Panc1 (cell line): ENCODE measurements around the gene ARHGEF28. TPM values are rescaled to one million over a fixed set of nuclear protein-coding genes. Genes with fewer than 3 reads are reported as not detected.

Experiments used
- ATAC-seq: fragments of 200-7000 bp; cut with Tn5 transposase; 2 replicates; pipeline ENCODE4 v1.9.1; 2020; ENCODE audit warnings: mild to moderate bottlenecking, moderate library complexity
- BruUV-seq: library from RNA; stranded (reverse); fragments of 400-500 nt; replicated peaks from 2 replicates; lab custom pipeline; 2021; lab: Mats Ljungman, UMichigan
- CTCF ChIA-PET: fragments of 300-600 bp; sonication (Branson Sonifier 250); formaldehyde crosslinking; loops from one replicate; lab custom pipeline; 2022; ENCODE audit warnings: antibody characterized with exemption; lab: Charles Lee
- POLR2A ChIA-PET: fragments of 300-600 bp; sonication (Branson Sonifier 250); formaldehyde crosslinking; loops from one replicate; lab custom pipeline; 2022; ENCODE audit warnings: antibody characterized with exemption; lab: Charles Lee
- DNase-seq: peaks from one replicate; pipeline ENCODE4 v3.0.0-alpha.2; 2010; ENCODE audit warnings: low read depth, low spot score
- H3K27ac ChIP-seq: 2 replicates; pipeline ENCODE4 v1.5.1; 2011; ENCODE audit warnings: mild to moderate bottlenecking, low read length, inconsistent platforms
- H3K27me3 ChIP-seq: fragments of 200-500 bp; sonication (Bioruptor generic); 2 replicates; pipeline ENCODE4 v1.6.0; 2014; ENCODE audit warnings: low read length, inconsistent platforms; ENCODE audit not compliant: control insufficient read depth, insufficient read depth
- H3K36me3 ChIP-seq: fragments of 200-500 bp; sonication (Bioruptor generic); 2 replicates; pipeline ENCODE4 v1.5.1; 2014; ENCODE audit warnings: inconsistent platforms, mild to moderate bottlenecking, low read length, moderate library complexity; ENCODE audit not compliant: control insufficient read depth, insufficient read depth
- H3K4me1 ChIP-seq: 2 replicates; pipeline ENCODE4 v1.5.1; 2011; ENCODE audit warnings: inconsistent platforms, mild to moderate bottlenecking, low read length, moderate library complexity; ENCODE audit not compliant: control insufficient read depth, insufficient read depth
- H3K4me3 ChIP-seq, 2 experiments: 2 replicates each; pipeline ENCODE4 v1.5.1; 2011 to 2012; ENCODE audit warnings: low read depth in 2 of 2, low read length in 2 of 2, mild to moderate bottlenecking in 2 of 2, inconsistent platforms in 1 of 2, moderate library complexity in 1 of 2
- H3K9me3 ChIP-seq: fragments of 200-500 bp; sonication (Bioruptor generic); 2 replicates; pipeline ENCODE4 v1.5.1; 2014; ENCODE audit warnings: low read depth, mild to moderate bottlenecking, inconsistent platforms, low read length, moderate library complexity; ENCODE audit not compliant: control insufficient read depth, insufficient read depth
- CTCF ChIP-seq: fragments of 450-650 bp; IDR thresholded peaks from 2 replicates; pipeline ENCODE4 v1.5.1; 2017; ENCODE audit warnings: mild to moderate bottlenecking
- POLR2AphosphoS5 ChIP-seq: IDR thresholded peaks from 2 replicates; pipeline ENCODE4 v1.6.1; 2012; ENCODE audit warnings: mild to moderate bottlenecking, low read depth, low read length, moderate library complexity
- SIN3A ChIP-seq: IDR thresholded peaks from 2 replicates; pipeline ENCODE4 v1.6.1; 2012; ENCODE audit warnings: low read depth, mild to moderate bottlenecking, low read length, moderate library complexity, borderline replicate concordance; ENCODE audit not compliant: insufficient read depth
- TCF7L2 ChIP-seq: IDR thresholded peaks from 2 replicates; pipeline ENCODE4 v1.6.1; 2011; ENCODE audit warnings: mild to moderate bottlenecking, low read depth, low read length, inconsistent platforms
- in situ Hi-C: cut with HindIII; loops from 2 replicates; pipeline ENCODE4 v1.10.0; 2016; ENCODE audit warnings: low sequenced_read_pairs, low pct_unique_long_range_greater_than_20kb
- intact Hi-C: fragments of 100-400 bp; cut with micrococcal nuclease; formaldehyde crosslinking; loops from one replicate; pipeline ENCODE4 v1.10.0; 2022; ENCODE audit not compliant: unreplicated experiment
- total RNA-seq: library from RNA; stranded (reverse); gene quantifications from one replicate; pipeline ENCODE4 v1.2.1, GENCODE V29; 2021; ENCODE audit not compliant: unreplicated experiment
- TF ChIP-seq, protein P1 (sequence below), 2 experiments: IDR thresholded peaks; 2 replicates each; pipeline ENCODE4 v1.6.1; 2011 to 2012; ENCODE audit warnings: low read depth in 2 of 2, control low read depth in 1 of 2, low read length in 1 of 2, mild to moderate bottlenecking in 1 of 2, moderate library complexity in 1 of 2; ENCODE audit not compliant: insufficient read depth in 1 of 2

Gene ARHGEF28
- total RNA-seq, 1 experiment from 2014 or later = 34.8 TPM

DNA sequence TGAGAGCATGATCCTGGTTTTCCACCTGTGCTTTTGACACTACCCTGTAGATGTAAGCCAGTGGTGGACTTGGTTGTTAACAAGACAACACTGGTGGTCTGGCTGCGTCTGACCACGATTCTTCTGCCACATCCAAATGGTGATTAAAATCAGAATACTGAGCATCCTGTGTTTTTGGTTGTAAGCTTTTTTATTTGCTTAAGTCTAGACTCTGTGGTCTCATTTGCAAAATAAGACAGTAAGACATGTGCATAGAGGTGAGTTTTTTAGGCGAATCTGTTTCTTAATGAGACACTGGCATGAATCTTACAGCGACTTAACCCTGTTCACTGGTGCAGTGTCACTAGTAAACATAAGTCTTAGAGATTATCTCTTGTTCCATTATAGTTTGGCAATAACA, 165.4 kb downstream of the ARHGEF28 start:
- intact Hi-C loops (no loop called here), in situ Hi-C loops (no loop called here)
- H3K4me1 ChIP-seq = no peaks in the 10 kb centered on the region
- TF ChIP-seq, protein P1, sequence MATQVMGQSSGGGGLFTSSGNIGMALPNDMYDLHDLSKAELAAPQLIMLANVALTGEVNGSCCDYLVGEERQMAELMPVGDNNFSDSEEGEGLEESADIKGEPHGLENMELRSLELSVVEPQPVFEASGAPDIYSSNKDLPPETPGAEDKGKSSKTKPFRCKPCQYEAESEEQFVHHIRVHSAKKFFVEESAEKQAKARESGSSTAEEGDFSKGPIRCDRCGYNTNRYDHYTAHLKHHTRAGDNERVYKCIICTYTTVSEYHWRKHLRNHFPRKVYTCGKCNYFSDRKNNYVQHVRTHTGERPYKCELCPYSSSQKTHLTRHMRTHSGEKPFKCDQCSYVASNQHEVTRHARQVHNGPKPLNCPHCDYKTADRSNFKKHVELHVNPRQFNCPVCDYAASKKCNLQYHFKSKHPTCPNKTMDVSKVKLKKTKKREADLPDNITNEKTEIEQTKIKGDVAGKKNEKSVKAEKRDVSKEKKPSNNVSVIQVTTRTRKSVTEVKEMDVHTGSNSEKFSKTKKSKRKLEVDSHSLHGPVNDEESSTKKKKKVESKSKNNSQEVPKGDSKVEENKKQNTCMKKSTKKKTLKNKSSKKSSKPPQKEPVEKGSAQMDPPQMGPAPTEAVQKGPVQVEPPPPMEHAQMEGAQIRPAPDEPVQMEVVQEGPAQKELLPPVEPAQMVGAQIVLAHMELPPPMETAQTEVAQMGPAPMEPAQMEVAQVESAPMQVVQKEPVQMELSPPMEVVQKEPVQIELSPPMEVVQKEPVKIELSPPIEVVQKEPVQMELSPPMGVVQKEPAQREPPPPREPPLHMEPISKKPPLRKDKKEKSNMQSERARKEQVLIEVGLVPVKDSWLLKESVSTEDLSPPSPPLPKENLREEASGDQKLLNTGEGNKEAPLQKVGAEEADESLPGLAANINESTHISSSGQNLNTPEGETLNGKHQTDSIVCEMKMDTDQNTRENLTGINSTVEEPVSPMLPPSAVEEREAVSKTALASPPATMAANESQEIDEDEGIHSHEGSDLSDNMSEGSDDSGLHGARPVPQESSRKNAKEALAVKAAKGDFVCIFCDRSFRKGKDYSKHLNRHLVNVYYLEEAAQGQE (IDR thresholded peaks at IDR 0.05; ENCODE audit: insufficient read depth in 1 of 2, low read depth in 2 of 2, low read length in 1 of 2) = no peak
- TF ChIP-seq POLR2AphosphoS5 (no peak), TCF7L2 (no peak), SIN3A (no peak), CTCF (no peak)
- no peak for ATAC-seq
- no peaks in the 10 kb centered on the region for H3K27me3 ChIP-seq
- ChIA-PET CTCF (interaction anchor here (4.1 kb wide), 1 partner anchor 200 kb away, joined by 25 read pairs; no protein-coding TSS in a partner anchor), POLR2A (no interaction called here)
- no TSS peak for BruUV-seq
- no peak for DNase-seq
- H3K9me3 ChIP-seq = no peaks in the 10 kb centered on the region
- no peak overlapping the region for H3K27ac ChIP-seq
- no peaks in the 10 kb centered on the region for H3K36me3 ChIP-seq
- H3K4me3 ChIP-seq = no peak overlapping the region

DNA sequence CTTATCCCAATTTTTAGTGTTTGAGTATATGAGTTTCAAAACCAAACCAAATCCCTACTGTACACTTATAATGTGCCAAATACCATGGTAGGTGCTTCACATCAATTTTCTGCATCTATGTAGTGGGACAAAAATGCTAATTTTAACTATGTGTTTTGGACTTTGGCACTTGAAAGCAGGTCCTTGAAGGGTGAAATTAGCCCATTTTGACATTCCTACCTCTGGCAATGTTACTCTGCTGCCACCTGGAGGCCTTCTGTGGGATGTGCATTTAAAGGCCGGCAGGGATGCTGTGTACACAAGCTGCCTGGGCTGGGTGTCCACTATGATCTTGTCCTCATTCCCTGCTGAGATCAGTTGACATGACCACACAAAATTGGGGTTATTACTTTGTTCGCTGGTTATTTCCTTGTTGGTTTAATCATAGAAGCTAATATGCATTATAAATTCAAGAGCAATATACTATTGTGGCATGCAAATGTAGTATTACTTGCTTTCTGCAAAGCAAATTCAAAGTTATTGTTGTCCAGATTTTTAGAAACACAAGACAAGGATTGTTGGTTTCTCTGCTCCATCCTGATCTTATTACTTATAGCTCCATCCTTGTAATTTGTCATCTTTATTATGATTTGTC, 166.8 kb downstream of the ARHGEF28 start:
- Histone ChIP-seq H3K4me3 (no peak overlapping the region), H3K27ac (no peak overlapping the region), H3K27me3 (no peaks in the 10 kb centered on the region), H3K4me1 (no peaks in the 10 kb centered on the region), H3K36me3 (no peaks in the 10 kb centered on the region), H3K9me3 (no peaks in the 10 kb centered on the region)
- intact Hi-C loops (loop anchor here (1.0 kb wide), 1 partner anchor 202 kb away; no protein-coding TSS in a partner anchor), in situ Hi-C loops (no loop called here)
- BruUV-seq = no TSS peak
- peak; percentile 98 for TF ChIP-seq CTCF
- TF ChIP-seq SIN3A = no peak
- TF ChIP-seq TCF7L2 = no peak
- TF ChIP-seq, protein P1 (IDR thresholded peaks at IDR 0.05; ENCODE audit: insufficient read depth in 1 of 2, low read depth in 2 of 2, low read length in 1 of 2) = no peak
- TF ChIP-seq POLR2AphosphoS5 = no peak
- ChIA-PET CTCF (interaction anchor here (0.6 to 4.1 kb wide), 7 partner anchors 16 to 304 kb away, joined by 3 to 25 read pairs (median 3); no protein-coding TSS in a partner anchor), POLR2A (no interaction called here)
- DNase-seq (peak; percentile 87), ATAC-seq (peak; percentile 91)
